ENCODE data around the gene LRP11.

DNA sequence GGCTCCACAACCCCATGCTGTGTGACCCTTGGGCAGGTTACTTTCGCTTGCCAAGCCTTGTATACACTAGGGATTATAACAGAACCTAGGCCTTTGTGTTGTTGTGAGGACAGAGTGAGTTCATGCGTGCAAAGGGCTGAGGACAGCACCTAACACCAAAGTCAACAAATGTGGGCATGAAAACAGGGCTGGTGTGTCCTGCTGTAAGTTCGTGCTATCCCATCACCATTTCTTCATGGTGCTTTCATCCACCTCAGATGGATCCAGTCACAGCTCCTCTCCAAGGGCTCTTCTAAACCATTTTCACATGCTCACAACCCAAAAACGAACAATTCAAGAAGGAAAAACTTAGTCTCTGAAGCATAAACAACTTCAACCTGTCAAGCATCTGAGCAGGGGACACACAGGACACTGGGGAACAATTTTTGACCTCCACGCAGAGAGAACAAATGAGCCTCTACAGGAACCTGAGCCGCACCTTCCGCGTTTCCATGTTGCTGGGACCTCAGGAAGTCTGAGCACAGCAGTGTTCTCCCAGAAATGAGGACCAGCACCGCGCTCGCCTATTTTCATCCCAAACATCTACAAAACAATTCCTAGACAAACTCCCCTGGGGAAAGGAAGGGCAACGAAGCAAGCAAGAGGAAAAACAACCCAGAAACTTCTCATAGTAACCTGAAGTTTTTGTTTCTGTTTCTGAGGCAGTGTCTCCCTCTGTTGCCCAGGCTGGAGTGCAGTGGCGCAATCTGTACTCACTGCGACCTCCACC is 3.1 kb downstream of the LRP11 start:
- TF ChIP-seq RAD21 (IDR thresholded peaks at IDR 0.05; ENCODE audit: low read depth) (0 out of 2 replicates have a peak, but pooled peaks have one; percentile 26), YY1 (IDR thresholded peaks at IDR 0.05; ENCODE audit: low read depth) (no peak), EGR1 (IDR thresholded peaks at IDR 0.05) (no peak), CEBPB (IDR thresholded peaks at IDR 0.05) (no peak), TAF1 (IDR thresholded peaks at IDR 0.05; ENCODE audit: low read depth) (no peak), TCF12 (IDR thresholded peaks at IDR 0.05; ENCODE audit: low read depth) (no peak), NFIC (IDR thresholded peaks at IDR 0.05) (no peak), ZBTB7A (IDR thresholded peaks at IDR 0.05; ENCODE audit: low read depth) (no peak), EP300 (IDR thresholded peaks at IDR 0.05; ENCODE audit: borderline replicate concordance) (no peak)
- TF ChIP-seq, protein P1, sequence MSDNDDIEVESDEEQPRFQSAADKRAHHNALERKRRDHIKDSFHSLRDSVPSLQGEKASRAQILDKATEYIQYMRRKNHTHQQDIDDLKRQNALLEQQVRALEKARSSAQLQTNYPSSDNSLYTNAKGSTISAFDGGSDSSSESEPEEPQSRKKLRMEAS (IDR thresholded peaks at IDR 0.05), result no peak
- TF ChIP-seq, protein P2, sequence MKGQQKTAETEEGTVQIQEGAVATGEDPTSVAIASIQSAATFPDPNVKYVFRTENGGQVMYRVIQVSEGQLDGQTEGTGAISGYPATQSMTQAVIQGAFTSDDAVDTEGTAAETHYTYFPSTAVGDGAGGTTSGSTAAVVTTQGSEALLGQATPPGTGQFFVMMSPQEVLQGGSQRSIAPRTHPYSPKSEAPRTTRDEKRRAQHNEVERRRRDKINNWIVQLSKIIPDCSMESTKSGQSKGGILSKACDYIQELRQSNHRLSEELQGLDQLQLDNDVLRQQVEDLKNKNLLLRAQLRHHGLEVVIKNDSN (IDR thresholded peaks at IDR 0.05), result no peak
- TF ChIP-seq, protein P3, sequence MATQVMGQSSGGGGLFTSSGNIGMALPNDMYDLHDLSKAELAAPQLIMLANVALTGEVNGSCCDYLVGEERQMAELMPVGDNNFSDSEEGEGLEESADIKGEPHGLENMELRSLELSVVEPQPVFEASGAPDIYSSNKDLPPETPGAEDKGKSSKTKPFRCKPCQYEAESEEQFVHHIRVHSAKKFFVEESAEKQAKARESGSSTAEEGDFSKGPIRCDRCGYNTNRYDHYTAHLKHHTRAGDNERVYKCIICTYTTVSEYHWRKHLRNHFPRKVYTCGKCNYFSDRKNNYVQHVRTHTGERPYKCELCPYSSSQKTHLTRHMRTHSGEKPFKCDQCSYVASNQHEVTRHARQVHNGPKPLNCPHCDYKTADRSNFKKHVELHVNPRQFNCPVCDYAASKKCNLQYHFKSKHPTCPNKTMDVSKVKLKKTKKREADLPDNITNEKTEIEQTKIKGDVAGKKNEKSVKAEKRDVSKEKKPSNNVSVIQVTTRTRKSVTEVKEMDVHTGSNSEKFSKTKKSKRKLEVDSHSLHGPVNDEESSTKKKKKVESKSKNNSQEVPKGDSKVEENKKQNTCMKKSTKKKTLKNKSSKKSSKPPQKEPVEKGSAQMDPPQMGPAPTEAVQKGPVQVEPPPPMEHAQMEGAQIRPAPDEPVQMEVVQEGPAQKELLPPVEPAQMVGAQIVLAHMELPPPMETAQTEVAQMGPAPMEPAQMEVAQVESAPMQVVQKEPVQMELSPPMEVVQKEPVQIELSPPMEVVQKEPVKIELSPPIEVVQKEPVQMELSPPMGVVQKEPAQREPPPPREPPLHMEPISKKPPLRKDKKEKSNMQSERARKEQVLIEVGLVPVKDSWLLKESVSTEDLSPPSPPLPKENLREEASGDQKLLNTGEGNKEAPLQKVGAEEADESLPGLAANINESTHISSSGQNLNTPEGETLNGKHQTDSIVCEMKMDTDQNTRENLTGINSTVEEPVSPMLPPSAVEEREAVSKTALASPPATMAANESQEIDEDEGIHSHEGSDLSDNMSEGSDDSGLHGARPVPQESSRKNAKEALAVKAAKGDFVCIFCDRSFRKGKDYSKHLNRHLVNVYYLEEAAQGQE (IDR thresholded peaks at IDR 0.05; ENCODE audit: low read depth), result no peak

Measured in Ishikawa (cell line).